ENCODE data around the gene AP3S2. TPM values are rescaled to one million over a fixed set of nuclear protein-coding genes. Genes with fewer than 3 reads are reported as not detected.

AP3S2 gene
- total and polyA plus RNA-seq, 2 of the 13 experiments (the other 11 are each of a cell fraction or from before 2014, with no cell fraction given), result 17.6 to 44.4 TPM

- no peak for TF ChIP-seq ZNF318 (CRISPR knock-in tag; IDR thresholded peaks at IDR 0.05)
- TF ChIP-seq NR1H2 (CRISPR knock-in tag; IDR thresholded peaks at IDR 0.05; ENCODE audit: borderline replicate concordance, low read depth), result no peak
- TF ChIP-seq KAT8 (CRISPR knock-in tag; IDR thresholded peaks at IDR 0.05), result no peak; the same call in none of the 2 replicates
- TF ChIP-seq JUND (CRISPR knock-in tag; IDR thresholded peaks at IDR 0.05), result no peak
- no peak for TF ChIP-seq MEF2D (CRISPR knock-in tag; IDR thresholded peaks at IDR 0.05)
- TF ChIP-seq LBX2 (CRISPR knock-in tag; IDR thresholded peaks at IDR 0.05; ENCODE audit: borderline replicate concordance), result no peak
- TF ChIP-seq U2AF2 (IDR thresholded peaks at IDR 0.05; ENCODE audit: low read depth, low read length), result no peak
- no peak for TF ChIP-seq ARHGAP35 (CRISPR knock-in tag; IDR thresholded peaks at IDR 0.05; ENCODE audit: borderline replicate concordance)
- TF ChIP-seq ZNF83 (CRISPR knock-in tag; IDR thresholded peaks at IDR 0.05; ENCODE audit: borderline replicate concordance), result no peak
- TF ChIP-seq FOXA1 (IDR thresholded peaks at IDR 0.05), result no peak
- TF ChIP-seq FOXA1 (CRISPR knock-in tag; IDR thresholded peaks at IDR 0.05), result peak; percentile 10; the same call in 1 of the 2 replicates
- no peak for TF ChIP-seq ZBTB43 (CRISPR knock-in tag; conservative IDR thresholded peaks at IDR 0.05)
- no peak for TF ChIP-seq FOXM1 (CRISPR knock-in tag; IDR thresholded peaks at IDR 0.05)
- TF ChIP-seq RORA (CRISPR knock-in tag; IDR thresholded peaks at IDR 0.05), result no peak
- no peak for TF ChIP-seq DNMT1 (CRISPR knock-in tag; IDR thresholded peaks at IDR 0.05)
- TF ChIP-seq RNF2 (conservative IDR thresholded peaks at IDR 0.05; ENCODE audit: low read depth), result no peak
- no peak for TF ChIP-seq BCLAF1 (IDR thresholded peaks at IDR 0.05)
- TF ChIP-seq ZNF841 (CRISPR knock-in tag; IDR thresholded peaks at IDR 0.05; ENCODE audit: borderline replicate concordance), result no peak
These were observed 36.1 kb downstream of the AP3S2 start (continued) for GRCh38 chr15:89857673-89858072.

Data from HepG2 (cell line).